ENCODE measurements around the gene USP17L21.
"Not testable (repeated sequence)": the region's sequence is repeated elsewhere in the genome, so short reads cannot be mapped to it uniquely, and the experiment has no call there.

USP17L21 gene, protein sequence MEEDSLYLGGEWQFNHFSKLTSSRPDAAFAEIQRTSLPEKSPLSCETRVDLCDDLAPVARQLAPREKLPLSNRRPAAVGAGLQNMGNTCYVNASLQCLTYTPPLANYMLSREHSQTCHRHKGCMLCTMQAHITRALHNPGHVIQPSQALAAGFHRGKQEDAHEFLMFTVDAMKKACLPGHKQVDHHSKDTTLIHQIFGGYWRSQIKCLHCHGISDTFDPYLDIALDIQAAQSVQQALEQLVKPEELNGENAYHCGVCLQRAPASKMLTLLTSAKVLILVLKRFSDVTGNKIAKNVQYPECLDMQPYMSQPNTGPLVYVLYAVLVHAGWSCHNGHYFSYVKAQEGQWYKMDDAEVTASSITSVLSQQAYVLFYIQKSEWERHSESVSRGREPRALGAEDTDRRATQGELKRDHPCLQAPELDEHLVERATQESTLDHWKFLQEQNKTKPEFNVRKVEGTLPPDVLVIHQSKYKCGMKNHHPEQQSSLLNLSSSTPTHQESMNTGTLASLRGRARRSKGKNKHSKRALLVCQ

DNA sequence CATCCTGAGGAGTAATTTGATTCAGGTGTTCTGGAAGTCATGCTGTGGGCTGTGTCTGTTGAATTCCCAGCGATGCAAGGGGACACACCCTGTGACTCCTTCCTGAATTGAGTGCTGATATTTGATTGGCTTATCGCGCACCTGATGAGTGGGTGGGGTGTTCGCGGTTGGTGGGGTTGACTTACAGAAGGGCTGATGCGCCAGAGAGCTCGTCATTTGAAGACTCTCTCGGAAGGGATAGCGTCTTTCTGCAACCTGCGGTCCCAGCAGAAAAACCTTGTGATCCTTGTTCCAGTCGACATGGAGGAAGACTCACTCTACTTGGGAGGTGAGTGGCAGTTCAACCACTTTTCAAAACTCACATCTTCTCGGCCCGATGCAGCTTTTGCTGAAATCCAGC lies at the start of gene USP17L21:
Gene USP17L21 (plus strand): TSS at position 301 of the 400 bp plus-strand sequence. CDS start 0 bp downstream, at position 301.
- DNase-seq: not testable (repeated sequence)

- DNase-seq: not testable (repeated sequence)
These were observed 48.0 kb upstream of the USP17L21 start for GRCh38 chr4:9214701-9215100.

DNA sequence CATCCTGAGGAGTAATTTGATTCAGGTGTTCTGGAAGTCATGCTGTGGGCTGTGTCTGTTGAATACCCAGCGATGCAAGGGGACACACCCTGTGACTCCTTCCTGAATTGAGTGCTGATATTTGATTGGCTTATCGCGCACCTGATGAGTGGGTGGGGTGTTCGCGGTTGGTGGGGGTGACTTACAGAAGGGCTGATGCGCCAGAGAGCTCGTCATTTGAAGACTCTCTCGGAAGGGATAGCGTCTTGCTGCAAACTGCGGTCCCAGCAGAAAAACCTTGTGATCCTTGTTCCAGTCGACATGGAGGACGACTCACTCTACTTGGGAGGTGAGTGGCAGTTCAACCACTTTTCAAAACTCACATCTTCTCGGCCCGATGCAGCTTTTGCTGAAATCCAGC lies 47.6 kb upstream of the USP17L21 start, which contains the start of gene USP17L11:
Gene USP17L11 (plus strand): TSS at position 301 of the 400 bp plus-strand sequence. CDS start 0 bp downstream, at position 301.
- DNase-seq: not testable (repeated sequence)

- DNase-seq: not testable (repeated sequence)
These were observed 42.8 kb upstream of the USP17L21 start, which contains the start of gene USP17L12 for GRCh38 chr4:9219852-9220251. Gene USP17L12 (plus strand): TSS chr4:9220152. CDS start chr4:9220152, 0 bp downstream.

- not testable (repeated sequence) for DNase-seq
These were observed 38.1 kb upstream of the USP17L21 start, which contains the start of gene USP17L13 for GRCh38 chr4:9224596-9224995. Gene USP17L13 (plus strand): TSS chr4:9224896. CDS start chr4:9224896, 0 bp downstream.

DNA sequence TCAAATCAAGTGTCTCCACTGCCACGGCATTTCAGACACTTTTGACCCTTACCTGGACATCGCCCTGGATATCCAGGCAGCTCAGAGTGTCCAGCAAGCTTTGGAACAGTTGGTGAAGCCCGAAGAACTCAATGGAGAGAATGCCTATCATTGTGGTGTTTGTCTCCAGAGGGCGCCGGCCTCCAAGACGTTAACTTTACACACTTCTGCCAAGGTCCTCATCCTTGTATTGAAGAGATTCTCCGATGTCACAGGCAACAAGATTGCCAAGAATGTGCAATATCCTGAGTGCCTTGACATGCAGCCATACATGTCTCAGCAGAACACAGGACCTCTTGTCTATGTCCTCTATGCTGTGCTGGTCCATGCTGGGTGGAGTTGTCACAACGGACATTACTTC lies 32.4 kb upstream of the USP17L21 start:
- DNase-seq: not testable (repeated sequence)

DNA sequence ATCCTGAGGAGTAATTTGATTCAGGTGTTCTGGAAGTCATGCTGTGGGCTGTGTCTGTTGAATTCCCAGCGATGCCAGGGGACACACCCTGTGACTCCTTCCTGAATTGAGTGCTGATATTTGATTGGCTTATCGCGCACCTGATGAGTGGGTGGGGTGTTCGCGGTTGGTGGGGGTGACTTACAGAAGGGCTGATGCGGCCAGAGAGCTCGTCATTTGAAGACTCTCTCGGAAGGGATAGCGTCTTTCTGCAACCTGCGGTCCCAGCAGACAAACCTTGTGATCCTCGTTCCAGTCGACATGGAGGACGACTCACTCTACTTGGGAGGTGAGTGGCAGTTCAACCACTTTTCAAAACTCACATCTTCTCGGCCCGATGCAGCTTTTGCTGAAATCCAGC lies 28.6 kb upstream of the USP17L21 start, which contains the start of gene USP17L15:
Gene USP17L15 (plus strand): TSS at position 301 of the 400 bp plus-strand sequence. CDS start 0 bp downstream, at position 301.
- DNase-seq: not testable (repeated sequence)

GRCh38 chr4:9238461-9238860 lies 24.2 kb upstream of the USP17L21 start:
- DNase-seq: not testable (repeated sequence)

- not testable (repeated sequence) for DNase-seq
These were observed 19.1 kb upstream of the USP17L21 start, which contains the start of gene USP17L17 for GRCh38 chr4:9243579-9243978. Gene USP17L17 (plus strand): TSS chr4:9243879. CDS start chr4:9243879, 0 bp downstream.

DNA sequence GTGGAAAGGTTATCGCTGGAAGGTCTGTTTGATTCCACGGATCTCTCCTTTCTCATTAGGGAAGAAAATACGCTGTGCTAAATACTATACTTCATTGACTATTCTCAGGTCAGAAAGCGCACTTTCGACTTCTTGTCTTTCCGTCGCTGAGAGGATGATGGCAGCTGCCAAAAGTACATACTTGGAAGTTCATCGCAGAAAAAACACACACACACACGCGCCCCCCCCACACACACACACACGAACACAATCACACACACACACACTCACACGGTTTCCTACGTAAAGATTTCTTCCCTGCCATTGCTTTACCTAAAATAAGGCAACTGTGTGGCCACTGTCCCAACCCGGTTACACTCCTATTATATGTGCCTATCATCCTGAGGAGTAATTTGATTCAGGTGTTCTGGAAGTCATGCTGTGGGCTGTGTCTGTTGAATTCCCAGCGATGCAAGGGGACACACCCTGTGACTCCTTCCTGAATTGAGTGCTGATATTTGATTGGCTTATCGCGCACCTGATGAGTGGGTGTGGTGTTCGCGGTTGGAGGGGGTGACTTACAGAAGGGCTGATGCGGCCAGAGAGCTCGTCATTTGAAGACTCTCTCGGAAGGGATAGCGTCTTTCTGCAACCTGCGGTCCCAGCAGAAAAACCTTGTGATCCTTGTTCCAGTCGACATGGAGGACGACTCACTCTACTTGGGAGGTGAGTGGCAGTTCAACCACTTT lies 14.6 kb upstream of the USP17L21 start, which contains the start of gene USP17L18:
Gene USP17L18 (plus strand): TSS at position 678 of the 728 bp plus-strand sequence. CDS start 0 bp downstream, at position 678.
- DNase-seq: not testable (repeated sequence)

GRCh38 chr4:9253078-9253477 lies 9.6 kb upstream of the USP17L21 start, which contains the start of gene USP17L19:
Gene USP17L19 (plus strand): TSS chr4:9253378. CDS start chr4:9253378, 0 bp downstream.
- DNase-seq: not testable (repeated sequence)

DNA sequence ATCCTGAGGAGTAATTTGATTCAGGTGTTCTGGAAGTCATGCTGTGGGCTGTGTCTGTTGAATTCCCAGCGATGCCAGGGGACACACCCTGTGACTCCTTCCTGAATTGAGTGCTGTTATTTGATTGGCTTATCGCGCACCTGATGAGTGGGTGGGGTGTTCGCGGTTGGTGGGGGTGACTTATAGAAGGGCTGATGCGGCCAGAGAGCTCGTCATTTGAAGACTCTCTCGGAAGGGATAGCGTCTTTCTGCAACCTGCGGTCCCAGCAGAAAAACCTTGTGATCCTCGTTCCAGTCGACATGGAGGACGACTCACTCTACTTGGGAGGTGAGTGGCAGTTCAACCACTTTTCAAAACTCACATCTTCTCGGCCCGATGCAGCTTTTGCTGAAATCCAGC lies 4.8 kb upstream of the USP17L21 start, which contains the start of gene USP17L20:
Gene USP17L20 (plus strand): TSS at position 301 of the 400 bp plus-strand sequence. CDS start 0 bp downstream, at position 301.
- DNase-seq: not testable (repeated sequence)

DNA sequence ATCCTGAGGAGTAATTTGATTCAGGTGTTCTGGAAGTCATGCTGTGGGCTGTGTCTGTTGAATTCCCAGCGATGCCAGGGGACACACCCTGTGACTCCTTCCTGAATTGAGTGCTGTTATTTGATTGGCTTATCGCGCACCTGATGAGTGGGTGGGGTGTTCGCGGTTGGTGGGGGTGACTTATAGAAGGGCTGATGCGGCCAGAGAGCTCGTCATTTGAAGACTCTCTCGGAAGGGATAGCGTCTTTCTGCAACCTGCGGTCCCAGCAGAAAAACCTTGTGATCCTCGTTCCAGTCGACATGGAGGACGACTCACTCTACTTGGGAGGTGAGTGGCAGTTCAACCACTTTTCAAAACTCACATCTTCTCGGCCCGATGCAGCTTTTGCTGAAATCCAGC lies 4.6 kb downstream of the USP17L21 start, which contains the start of gene USP17L22:
Gene USP17L22 (plus strand): TSS at position 301 of the 400 bp plus-strand sequence. CDS start 0 bp downstream, at position 301.
- not testable (repeated sequence) for DNase-seq

GRCh38 chr4:9271719-9272118 lies 9.0 kb downstream of the USP17L21 start:
- DNase-seq: not testable (repeated sequence)

All from NCI-H1417 (cell line).